GM23338 (cell line): ENCODE data around the gene CPNE4. TPM values are rescaled to one million over a fixed set of nuclear protein-coding genes. Genes with fewer than 3 reads are reported as not detected.

ENCODE experiments used
- ATAC-seq: fragments of 200-7000 bp; cut with Tn5 transposase; 3 replicates; pipeline ENCODE4 v1.9.1; 2020
- DNase-seq: peaks from one replicate; pipeline ENCODE4 v3.0.0-alpha.2; 2015; ENCODE audit warnings: low spot score
- H2AFZ ChIP-seq: fragments of 200-600 bp; sonication (generic); 2 replicates; pipeline ENCODE4 v1.8.0; 2016; ENCODE audit warnings: antibody characterized with exemption, mild to moderate bottlenecking, moderate library complexity
- H3F3A ChIP-seq: fragments of 200-600 bp; sonication (generic); replicated peaks from 2 replicates; pipeline ENCODE4 v1.8.0; 2017; ENCODE audit warnings: antibody characterized with exemption, mixed run types, low read depth
- H3K27ac ChIP-seq: fragments of 200-600 bp; sonication (generic); 2 replicates; pipeline ENCODE4 v1.6.1; 2016; ENCODE audit warnings: low read depth
- H3K27me3 ChIP-seq: fragments of 200-600 bp; sonication (generic); 2 replicates; pipeline ENCODE4 v1.8.0; 2016; ENCODE audit warnings: mild to moderate bottlenecking, mixed run types, moderate library complexity; ENCODE audit not compliant: insufficient read depth
- H3K36me3 ChIP-seq: fragments of 200-600 bp; sonication (generic); 2 replicates; pipeline ENCODE4 v1.8.0; 2016; ENCODE audit warnings: mild to moderate bottlenecking; ENCODE audit not compliant: insufficient read depth
- H3K4me1 ChIP-seq: fragments of 200-600 bp; sonication (generic); 2 replicates; pipeline ENCODE4 v1.8.0; 2016; ENCODE audit warnings: mild to moderate bottlenecking, moderate library complexity; ENCODE audit not compliant: insufficient read depth
- H3K4me2 ChIP-seq: fragments of 200-600 bp; sonication (generic); 2 replicates; pipeline ENCODE4 v1.7.1; 2017; ENCODE audit warnings: mixed run types
- H3K4me3 ChIP-seq: fragments of 200-600 bp; sonication (generic); 2 replicates; pipeline ENCODE4 v1.6.1; 2016; ENCODE audit warnings: mixed run types
- H3K79me2 ChIP-seq: fragments of 200-600 bp; sonication (generic); replicated peaks from 2 replicates; pipeline ENCODE4 v1.8.0; 2017; ENCODE audit warnings: mild to moderate bottlenecking; ENCODE audit not compliant: insufficient read depth
- H3K9me2 ChIP-seq: fragments of 200-600 bp; sonication (generic); 2 replicates; pipeline ENCODE4 v1.8.0; 2017; ENCODE audit not compliant: insufficient read depth
- H4K20me1 ChIP-seq: fragments of 200-600 bp; sonication (generic); replicated peaks from 2 replicates; pipeline ENCODE4 v1.8.0; 2017; ENCODE audit warnings: mild to moderate bottlenecking; ENCODE audit not compliant: insufficient read depth
- H3K27ac Mint-ChIP-seq: 2 replicates; pipeline ENCODE4 v1.8.0; 2020; ENCODE audit warnings: inconsistent platforms, mild to moderate bottlenecking, moderate library complexity, mixed read lengths
- H3K27me3 Mint-ChIP-seq: 3 replicates; pipeline ENCODE4 v1.8.0; 2022; ENCODE audit warnings: low read depth, mild to moderate bottlenecking, moderate library complexity, mixed read lengths, inconsistent platforms; ENCODE audit not compliant: insufficient read depth, poor library complexity
- H3K36me3 Mint-ChIP-seq: 3 replicates; pipeline ENCODE4 v1.8.0; 2021; ENCODE audit warnings: low read depth, mild to moderate bottlenecking, inconsistent platforms, moderate library complexity, mixed read lengths
- H3K4me1 Mint-ChIP-seq: 3 replicates; pipeline ENCODE4 v1.8.0; 2020; ENCODE audit warnings: mild to moderate bottlenecking, inconsistent platforms, mixed read lengths
- H3K4me3 Mint-ChIP-seq: 3 replicates; pipeline ENCODE4 v1.8.0; 2021; ENCODE audit warnings: moderate library complexity, mild to moderate bottlenecking, inconsistent platforms, mixed read lengths
- H3K9me3 Mint-ChIP-seq: 3 replicates; pipeline ENCODE4 v1.8.0; 2020; ENCODE audit warnings: moderate library complexity, mild to moderate bottlenecking, inconsistent platforms, mixed read lengths
- CREB1 ChIP-seq: fragments of 250-450 bp; sonication (Bioruptor Pico); IDR thresholded peaks from 2 replicates; pipeline ENCODE4 v1.5.0; 2020; ENCODE audit warnings: low read depth, mild to moderate bottlenecking, moderate library complexity
- EZH2 ChIP-seq: fragments of 200-600 bp; sonication (generic); IDR thresholded peaks from one replicate; pipeline ENCODE4 v1.8.0; 2017; ENCODE audit warnings: antibody characterized with exemption, mild to moderate bottlenecking, low read depth; ENCODE audit not compliant: unreplicated experiment
- EZH2phosphoT487 ChIP-seq: fragments of 200-600 bp; sonication (generic); IDR thresholded peaks from one replicate; pipeline ENCODE4 v1.8.1; 2018; ENCODE audit warnings: antibody characterized with exemption; ENCODE audit not compliant: unreplicated experiment
- JUNB ChIP-seq: IDR thresholded peaks from one replicate; pipeline ENCODE4 v1.6.1; 2016; ENCODE audit warnings: antibody characterized with exemption; ENCODE audit not compliant: unreplicated experiment
- POLR2AphosphoS5 ChIP-seq: IDR thresholded peaks from 2 replicates; pipeline ENCODE4 v1.6.1; 2016; ENCODE audit warnings: antibody characterized with exemption, low read depth
- ZNF114 ChIP-seq: fragments of 250-450 bp; sonication (Bioruptor Pico); IDR thresholded peaks from 2 replicates; pipeline ENCODE4 v1.5.0; 2020; ENCODE audit warnings: mild to moderate bottlenecking, moderate library complexity
- ZNF331 ChIP-seq: fragments of 250-450 bp; sonication (Bioruptor Pico); IDR thresholded peaks from 2 replicates; pipeline ENCODE4 v1.5.0; 2020; ENCODE audit warnings: low read depth, mild to moderate bottlenecking, moderate library complexity
- polyA plus RNA-seq: library from polyadenylated mRNA; unstranded; fragments of >200 nt; fragmentation: Nextera tagmentation; extraction: Ambion mirVana; gene quantifications from 2 replicates; pipeline ENCODE4 v1.2.1, GENCODE V29; 2016
- total RNA-seq: library from RNA; depleted of rRNA; stranded (reverse); fragments of >200 nt; shearing (Covaris generic); gene quantifications from 2 replicates; pipeline ENCODE4 v1.2.3, GENCODE V29; 2014
- TF ChIP-seq, protein P1 (sequence below): fragments of 250-450 bp; sonication (Bioruptor Pico); IDR thresholded peaks from 2 replicates; pipeline ENCODE4 v1.5.0; 2020; ENCODE audit warnings: mild to moderate bottlenecking, moderate library complexity
- TF ChIP-seq, protein P2 (sequence below): IDR thresholded peaks from one replicate; pipeline ENCODE4 v1.6.1; 2018; ENCODE audit warnings: antibody characterized with exemption; ENCODE audit not compliant: unreplicated experiment
- TF ChIP-seq, protein P3 (sequence below), 2 experiments: fragments of 200-600 bp in 1 of 2; sonication (generic) in 1 of 2; conservative IDR thresholded peaks; 2 replicates each; pipeline versions ENCODE4 v1.5.1 to v1.6.1; 2016 to 2017; ENCODE audit warnings: antibody characterized with exemption in 2 of 2, low read depth in 2 of 2, mild to moderate bottlenecking in 2 of 2, moderate library complexity in 1 of 2
- TF ChIP-seq, protein P4 (sequence below): IDR thresholded peaks from 2 replicates; pipeline ENCODE4 v1.6.1; 2016; ENCODE audit warnings: antibody characterized with exemption

The CPNE4 gene
- total and polyA plus RNA-seq, 2 experiments from 2014 or later = 2.0 to 6.5 TPM

DNA sequence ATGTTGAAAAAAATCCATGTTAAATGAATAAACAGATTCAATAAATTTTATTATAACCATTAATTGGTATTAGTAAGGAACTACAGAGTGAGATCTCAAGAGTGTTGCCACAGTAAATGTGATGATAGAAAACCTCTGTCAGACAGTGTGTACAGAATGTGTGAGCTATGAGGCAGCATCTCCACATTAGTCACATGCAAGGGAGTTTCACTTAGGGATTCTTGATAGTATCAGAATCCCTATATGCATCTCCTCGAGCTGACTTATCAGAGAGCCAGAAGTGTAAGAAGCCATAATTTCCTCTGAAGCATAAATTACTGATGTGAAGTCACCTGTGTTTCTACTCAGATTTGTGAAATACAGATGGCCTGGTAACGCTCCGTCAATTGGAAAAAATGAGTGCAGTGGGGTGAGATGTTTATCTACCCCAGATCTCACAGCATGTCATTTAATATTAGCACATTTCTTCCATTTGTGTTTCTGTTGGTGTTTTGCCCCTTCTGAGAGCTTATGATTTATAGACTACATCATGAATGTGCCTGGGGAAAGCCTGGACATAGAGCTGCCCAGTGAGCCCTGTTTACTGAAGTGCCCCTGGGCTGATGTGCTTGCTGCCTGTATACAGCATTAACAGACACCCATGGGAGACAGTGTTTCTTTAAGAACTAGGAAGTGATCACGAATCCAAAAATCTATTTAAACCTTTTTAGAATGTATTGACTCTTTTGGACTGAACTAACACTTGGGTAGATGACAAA, 262.4 kb downstream of the CPNE4 start:
- Histone ChIP-seq H4K20me1 (no peaks in the 10 kb centered on the region), H3K9me2 (peaks cover 3% of the 10 kb centered on the region; the same call in 1 of the 2 replicates), H3K4me3 (no peak overlapping the region), H3K4me2 (no peak overlapping the region), H3K36me3 (no peaks in the 10 kb centered on the region), H3K79me2 (no peaks in the 10 kb centered on the region), H3K27ac (no peak overlapping the region), H3F3A (no peaks in the 10 kb centered on the region), H3K27me3 (no peaks in the 10 kb centered on the region), H2AFZ (no peak overlapping the region), H3K4me1 (no peaks in the 10 kb centered on the region)
- Mint-ChIP-seq H3K36me3 (peaks cover 6% of the 10 kb centered on the region; the same call in 2 of the 3 replicates), H3K27ac (no peak overlapping the region), H3K4me1 (no peaks in the 10 kb centered on the region), H3K9me3 (peaks cover 11% of the 10 kb centered on the region), H3K4me3 (no peak overlapping the region), H3K27me3 (peaks cover 2% of the 10 kb centered on the region)
- DNase-seq (no peak), ATAC-seq (no peak)
- TF ChIP-seq, protein P1, sequence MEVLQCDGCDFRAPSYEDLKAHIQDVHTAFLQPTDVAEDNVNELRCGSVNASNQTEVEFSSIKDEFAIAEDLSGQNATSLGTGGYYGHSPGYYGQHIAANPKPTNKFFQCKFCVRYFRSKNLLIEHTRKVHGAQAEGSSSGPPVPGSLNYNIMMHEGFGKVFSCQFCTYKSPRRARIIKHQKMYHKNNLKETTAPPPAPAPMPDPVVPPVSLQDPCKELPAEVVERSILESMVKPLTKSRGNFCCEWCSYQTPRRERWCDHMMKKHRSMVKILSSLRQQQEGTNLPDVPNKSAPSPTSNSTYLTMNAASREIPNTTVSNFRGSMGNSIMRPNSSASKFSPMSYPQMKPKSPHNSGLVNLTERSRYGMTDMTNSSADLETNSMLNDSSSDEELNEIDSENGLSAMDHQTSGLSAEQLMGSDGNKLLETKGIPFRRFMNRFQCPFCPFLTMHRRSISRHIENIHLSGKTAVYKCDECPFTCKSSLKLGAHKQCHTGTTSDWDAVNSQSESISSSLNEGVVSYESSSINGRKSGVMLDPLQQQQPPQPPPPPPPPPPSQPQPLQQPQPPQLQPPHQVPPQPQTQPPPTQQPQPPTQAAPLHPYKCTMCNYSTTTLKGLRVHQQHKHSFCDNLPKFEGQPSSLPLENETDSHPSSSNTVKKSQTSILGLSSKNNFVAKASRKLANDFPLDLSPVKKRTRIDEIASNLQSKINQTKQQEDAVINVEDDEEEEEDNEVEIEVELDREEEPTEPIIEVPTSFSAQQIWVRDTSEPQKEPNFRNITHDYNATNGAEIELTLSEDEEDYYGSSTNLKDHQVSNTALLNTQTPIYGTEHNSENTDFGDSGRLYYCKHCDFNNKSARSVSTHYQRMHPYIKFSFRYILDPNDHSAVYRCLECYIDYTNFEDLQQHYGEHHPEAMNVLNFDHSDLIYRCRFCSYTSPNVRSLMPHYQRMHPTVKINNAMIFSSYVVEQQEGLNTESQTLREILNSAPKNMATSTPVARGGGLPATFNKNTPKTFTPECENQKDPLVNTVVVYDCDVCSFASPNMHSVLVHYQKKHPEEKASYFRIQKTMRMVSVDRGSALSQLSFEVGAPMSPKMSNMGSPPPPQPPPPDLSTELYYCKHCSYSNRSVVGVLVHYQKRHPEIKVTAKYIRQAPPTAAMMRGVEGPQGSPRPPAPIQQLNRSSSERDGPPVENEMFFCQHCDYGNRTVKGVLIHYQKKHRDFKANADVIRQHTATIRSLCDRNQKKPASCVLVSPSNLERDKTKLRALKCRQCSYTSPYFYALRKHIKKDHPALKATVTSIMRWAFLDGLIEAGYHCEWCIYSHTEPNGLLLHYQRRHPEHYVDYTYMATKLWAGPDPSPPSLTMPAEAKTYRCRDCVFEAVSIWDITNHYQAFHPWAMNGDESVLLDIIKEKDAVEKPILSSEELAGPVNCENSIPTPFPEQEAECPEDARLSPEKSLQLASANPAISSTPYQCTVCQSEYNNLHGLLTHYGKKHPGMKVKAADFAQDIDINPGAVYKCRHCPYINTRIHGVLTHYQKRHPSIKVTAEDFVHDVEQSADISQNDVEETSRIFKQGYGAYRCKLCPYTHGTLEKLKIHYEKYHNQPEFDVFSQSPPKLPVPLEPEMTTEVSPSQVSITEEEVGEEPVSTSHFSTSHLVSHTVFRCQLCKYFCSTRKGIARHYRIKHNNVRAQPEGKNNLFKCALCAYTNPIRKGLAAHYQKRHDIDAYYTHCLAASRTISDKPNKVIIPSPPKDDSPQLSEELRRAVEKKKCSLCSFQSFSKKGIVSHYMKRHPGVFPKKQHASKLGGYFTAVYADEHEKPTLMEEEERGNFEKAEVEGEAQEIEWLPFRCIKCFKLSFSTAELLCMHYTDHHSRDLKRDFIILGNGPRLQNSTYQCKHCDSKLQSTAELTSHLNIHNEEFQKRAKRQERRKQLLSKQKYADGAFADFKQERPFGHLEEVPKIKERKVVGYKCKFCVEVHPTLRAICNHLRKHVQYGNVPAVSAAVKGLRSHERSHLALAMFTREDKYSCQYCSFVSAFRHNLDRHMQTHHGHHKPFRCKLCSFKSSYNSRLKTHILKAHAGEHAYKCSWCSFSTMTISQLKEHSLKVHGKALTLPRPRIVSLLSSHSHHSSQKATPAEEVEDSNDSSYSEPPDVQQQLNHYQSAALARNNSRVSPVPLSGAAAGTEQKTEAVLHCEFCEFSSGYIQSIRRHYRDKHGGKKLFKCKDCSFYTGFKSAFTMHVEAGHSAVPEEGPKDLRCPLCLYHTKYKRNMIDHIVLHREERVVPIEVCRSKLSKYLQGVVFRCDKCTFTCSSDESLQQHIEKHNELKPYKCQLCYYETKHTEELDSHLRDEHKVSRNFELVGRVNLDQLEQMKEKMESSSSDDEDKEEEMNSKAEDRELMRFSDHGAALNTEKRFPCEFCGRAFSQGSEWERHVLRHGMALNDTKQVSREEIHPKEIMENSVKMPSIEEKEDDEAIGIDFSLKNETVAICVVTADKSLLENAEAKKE = no peak
- TF ChIP-seq EZH2 (no peak), ZNF331 (CRISPR knock-in tag) (no peak), CREB1 (no peak), JUNB (no peak), EZH2phosphoT487 (no peak), POLR2AphosphoS5 (no peak), ZNF114 (CRISPR knock-in tag) (no peak)
- TF ChIP-seq, protein P2, sequence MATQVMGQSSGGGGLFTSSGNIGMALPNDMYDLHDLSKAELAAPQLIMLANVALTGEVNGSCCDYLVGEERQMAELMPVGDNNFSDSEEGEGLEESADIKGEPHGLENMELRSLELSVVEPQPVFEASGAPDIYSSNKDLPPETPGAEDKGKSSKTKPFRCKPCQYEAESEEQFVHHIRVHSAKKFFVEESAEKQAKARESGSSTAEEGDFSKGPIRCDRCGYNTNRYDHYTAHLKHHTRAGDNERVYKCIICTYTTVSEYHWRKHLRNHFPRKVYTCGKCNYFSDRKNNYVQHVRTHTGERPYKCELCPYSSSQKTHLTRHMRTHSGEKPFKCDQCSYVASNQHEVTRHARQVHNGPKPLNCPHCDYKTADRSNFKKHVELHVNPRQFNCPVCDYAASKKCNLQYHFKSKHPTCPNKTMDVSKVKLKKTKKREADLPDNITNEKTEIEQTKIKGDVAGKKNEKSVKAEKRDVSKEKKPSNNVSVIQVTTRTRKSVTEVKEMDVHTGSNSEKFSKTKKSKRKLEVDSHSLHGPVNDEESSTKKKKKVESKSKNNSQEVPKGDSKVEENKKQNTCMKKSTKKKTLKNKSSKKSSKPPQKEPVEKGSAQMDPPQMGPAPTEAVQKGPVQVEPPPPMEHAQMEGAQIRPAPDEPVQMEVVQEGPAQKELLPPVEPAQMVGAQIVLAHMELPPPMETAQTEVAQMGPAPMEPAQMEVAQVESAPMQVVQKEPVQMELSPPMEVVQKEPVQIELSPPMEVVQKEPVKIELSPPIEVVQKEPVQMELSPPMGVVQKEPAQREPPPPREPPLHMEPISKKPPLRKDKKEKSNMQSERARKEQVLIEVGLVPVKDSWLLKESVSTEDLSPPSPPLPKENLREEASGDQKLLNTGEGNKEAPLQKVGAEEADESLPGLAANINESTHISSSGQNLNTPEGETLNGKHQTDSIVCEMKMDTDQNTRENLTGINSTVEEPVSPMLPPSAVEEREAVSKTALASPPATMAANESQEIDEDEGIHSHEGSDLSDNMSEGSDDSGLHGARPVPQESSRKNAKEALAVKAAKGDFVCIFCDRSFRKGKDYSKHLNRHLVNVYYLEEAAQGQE = no peak
- TF ChIP-seq, protein P3, sequence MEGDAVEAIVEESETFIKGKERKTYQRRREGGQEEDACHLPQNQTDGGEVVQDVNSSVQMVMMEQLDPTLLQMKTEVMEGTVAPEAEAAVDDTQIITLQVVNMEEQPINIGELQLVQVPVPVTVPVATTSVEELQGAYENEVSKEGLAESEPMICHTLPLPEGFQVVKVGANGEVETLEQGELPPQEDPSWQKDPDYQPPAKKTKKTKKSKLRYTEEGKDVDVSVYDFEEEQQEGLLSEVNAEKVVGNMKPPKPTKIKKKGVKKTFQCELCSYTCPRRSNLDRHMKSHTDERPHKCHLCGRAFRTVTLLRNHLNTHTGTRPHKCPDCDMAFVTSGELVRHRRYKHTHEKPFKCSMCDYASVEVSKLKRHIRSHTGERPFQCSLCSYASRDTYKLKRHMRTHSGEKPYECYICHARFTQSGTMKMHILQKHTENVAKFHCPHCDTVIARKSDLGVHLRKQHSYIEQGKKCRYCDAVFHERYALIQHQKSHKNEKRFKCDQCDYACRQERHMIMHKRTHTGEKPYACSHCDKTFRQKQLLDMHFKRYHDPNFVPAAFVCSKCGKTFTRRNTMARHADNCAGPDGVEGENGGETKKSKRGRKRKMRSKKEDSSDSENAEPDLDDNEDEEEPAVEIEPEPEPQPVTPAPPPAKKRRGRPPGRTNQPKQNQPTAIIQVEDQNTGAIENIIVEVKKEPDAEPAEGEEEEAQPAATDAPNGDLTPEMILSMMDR (conservative IDR thresholded peaks at IDR 0.05; ENCODE audit: low read depth in 2 of 2) = no peak
- TF ChIP-seq, protein P4, sequence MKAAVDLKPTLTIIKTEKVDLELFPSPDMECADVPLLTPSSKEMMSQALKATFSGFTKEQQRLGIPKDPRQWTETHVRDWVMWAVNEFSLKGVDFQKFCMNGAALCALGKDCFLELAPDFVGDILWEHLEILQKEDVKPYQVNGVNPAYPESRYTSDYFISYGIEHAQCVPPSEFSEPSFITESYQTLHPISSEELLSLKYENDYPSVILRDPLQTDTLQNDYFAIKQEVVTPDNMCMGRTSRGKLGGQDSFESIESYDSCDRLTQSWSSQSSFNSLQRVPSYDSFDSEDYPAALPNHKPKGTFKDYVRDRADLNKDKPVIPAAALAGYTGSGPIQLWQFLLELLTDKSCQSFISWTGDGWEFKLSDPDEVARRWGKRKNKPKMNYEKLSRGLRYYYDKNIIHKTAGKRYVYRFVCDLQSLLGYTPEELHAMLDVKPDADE = no peak
